HG03439 (cell line): ENCODE data around the gene ANKRD11.
"Not testable (repeated sequence)": the region's sequence is repeated elsewhere in the genome, so short reads cannot be mapped to it uniquely, and the experiment has no call there.

Experiments used
- ATAC-seq: cut with Tn5 transposase; IDR thresholded peaks from one replicate; pipeline ENCODE4 v1.9.1; 2021; ENCODE audit warnings: mild to moderate bottlenecking, moderate library complexity; ENCODE audit not compliant: unreplicated experiment

The ANKRD11 gene

GRCh38 chr16:89274561-89275283, 215.6 kb downstream of the ANKRD11 start:
- ATAC-seq: no peak

- ATAC-seq: no peak
These were observed 216.5 kb downstream of the ANKRD11 start for GRCh38 chr16:89273741-89274472.

DNA sequence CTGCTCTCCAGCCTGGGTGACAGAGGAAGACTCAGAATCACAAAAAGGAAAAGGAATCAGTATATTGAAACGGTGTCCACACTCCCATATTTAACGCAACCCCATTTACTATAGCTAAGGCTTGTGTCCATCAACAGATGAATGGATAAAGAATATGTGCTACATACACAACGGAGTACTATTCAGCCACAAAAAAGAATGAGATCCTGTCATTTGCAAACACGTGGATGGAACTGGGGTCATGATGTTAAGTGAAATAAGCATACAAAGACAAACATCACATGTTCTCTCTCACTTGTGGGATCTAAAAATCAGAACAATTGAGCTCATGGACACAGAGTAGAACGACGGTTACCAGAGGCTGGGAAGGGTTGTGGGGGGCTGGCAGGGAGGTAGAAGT, 217.7 kb downstream of the ANKRD11 start:
- no peak for ATAC-seq

DNA sequence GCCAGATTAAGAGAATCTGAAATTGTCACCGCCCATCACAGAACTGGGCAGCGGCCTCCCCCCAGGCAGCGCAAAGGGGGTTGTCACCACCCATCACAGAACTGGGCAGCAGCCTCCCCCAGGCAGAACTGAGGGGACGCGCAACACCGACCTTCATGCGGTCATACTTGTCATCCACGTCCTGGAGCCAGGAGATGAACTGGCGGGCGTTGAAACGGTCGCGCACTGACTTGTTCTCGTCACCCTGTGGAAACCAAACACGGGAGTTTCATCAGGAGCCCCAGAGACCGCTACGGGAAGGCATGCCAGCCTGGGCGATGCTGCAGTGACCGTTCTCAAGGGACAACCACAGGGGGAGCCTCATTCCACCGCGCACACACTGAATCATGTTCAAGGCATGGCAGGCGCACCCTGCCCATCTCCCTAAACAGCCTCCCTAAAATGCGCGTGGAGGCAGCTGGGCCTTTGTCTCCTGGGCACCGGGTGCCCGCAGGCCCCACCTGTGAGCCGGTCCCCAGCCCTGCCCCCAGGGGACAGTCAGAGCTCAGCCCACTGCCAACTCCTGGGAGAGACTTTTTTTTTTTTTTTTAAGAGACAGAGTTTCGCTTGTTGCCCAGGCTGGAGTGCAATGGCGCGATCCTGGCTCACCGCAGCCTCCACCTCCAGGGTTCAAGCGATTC, 219.6 kb downstream of the ANKRD11 start:
- no peak for ATAC-seq

DNA sequence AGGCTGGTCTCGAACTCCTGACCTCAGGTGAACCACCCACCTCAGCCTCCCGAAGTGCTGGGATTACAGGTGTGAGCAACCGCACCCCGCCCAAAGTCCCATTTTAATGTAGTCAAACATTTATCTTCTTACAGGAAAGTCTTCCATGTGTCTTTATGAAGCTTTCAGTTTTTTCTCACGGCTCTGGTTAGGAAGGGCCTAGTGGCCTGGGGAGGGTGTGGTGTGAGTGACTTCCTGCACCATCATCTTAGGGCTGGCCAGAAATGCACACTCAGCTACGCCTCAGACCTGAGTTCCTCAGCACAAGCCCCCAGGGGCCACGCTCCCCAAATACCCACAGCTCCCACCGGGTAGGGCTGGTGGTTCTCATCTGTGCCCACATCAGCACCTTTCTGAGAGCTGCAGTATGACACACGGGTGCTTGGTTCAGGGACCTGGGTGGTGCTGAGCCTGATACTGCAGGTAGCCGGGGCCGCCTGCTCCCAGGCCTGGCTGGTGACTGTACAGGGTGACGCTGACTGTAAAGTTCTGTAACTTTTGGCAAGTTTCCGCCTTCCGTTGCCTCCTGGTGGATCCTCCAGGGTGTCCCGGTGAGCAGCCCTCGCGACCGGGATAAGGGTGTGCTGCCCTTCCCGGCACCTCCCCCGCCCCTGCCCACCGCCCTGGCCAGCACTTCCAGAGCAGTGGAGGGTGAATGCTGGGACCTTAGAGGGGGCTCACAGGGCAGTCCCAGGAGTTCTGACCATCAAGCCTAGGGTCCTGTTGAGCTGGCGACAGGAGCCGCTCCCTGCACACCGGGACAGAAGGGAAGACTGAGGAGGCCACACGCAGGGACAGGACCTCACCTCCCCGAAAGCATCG, 220.3 kb downstream of the ANKRD11 start:
- no peak for ATAC-seq

- no peak for ATAC-seq
These were observed 221.2 kb downstream of the ANKRD11 start for GRCh38 chr16:89268987-89269735.

GRCh38 chr16:89268585-89268984, 221.8 kb downstream of the ANKRD11 start:
- no peak for ATAC-seq

- not testable (repeated sequence) for ATAC-seq
These were observed 222.6 kb downstream of the ANKRD11 start for GRCh38 chr16:89267746-89268145.

DNA sequence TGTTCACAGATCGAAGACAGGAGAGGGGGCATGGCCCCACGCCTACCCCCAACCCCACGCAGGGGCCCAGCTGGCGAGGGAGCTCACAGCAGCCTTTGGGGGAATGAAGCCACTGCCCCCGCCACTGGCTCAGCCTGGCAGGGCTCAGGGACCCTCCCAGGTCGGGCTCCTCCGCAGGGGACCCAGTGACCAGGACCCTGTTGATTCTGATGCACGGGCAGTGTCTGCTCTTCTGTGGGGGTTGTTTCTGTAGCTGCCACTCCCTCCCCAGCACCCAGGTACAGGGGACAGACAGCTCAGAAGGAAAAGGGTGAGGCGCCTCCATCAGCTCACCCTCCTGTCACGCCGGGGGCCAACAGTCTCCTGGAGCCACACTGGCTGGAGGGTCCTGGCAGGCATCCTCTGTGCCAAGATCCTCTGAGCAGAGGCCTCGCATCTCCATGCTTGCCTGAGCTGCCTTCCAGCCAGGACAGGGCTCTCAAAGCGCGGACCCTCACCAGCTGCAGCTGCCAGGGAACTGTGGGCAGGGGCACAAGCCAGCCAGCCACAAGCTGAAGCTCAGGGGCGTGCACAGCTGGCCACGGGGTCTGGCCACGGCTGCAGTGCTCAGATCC, 223.7 kb downstream of the ANKRD11 start:
- ATAC-seq: no peak

GRCh38 chr16:89265647-89266046, 224.7 kb downstream of the ANKRD11 start:
- ATAC-seq: no peak

DNA sequence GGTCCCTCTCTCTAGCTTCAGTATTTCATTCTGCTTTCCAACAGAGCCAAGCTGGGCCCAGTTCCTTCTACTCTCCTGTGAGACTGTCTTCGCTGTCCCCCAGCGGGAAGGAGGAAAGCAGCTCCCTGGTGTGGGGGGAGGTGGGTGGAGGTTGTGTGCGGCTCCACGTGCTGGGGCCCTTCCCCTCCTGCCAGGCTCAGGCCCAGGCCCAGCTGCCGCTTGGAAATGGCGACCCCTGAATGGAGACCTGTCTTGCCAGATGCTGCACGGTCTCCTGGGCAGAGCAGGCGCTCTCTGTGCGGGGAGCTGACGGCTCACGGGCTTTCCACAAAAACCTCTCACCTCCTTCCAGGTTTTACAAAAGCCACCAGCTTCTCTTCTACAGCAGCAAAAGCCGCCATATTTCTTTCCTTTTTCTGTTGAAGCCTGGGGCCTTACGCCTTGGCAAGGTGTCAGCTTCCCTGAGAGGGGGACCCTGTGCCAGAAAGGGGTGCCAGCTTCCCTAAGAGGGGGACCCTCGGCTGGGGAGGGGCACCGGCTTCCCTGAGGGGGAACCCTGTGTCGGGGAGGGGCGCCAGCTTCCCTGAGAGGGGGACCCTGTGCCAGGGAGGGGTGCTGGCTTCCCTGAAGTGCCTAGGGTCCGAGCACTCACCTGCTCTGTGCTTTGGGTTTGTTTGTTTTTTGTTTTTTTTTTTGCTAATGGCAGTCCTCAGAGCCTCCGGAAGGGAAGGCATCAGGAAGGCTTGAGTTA, 225.4 kb downstream of the ANKRD11 start:
- no peak for ATAC-seq

DNA sequence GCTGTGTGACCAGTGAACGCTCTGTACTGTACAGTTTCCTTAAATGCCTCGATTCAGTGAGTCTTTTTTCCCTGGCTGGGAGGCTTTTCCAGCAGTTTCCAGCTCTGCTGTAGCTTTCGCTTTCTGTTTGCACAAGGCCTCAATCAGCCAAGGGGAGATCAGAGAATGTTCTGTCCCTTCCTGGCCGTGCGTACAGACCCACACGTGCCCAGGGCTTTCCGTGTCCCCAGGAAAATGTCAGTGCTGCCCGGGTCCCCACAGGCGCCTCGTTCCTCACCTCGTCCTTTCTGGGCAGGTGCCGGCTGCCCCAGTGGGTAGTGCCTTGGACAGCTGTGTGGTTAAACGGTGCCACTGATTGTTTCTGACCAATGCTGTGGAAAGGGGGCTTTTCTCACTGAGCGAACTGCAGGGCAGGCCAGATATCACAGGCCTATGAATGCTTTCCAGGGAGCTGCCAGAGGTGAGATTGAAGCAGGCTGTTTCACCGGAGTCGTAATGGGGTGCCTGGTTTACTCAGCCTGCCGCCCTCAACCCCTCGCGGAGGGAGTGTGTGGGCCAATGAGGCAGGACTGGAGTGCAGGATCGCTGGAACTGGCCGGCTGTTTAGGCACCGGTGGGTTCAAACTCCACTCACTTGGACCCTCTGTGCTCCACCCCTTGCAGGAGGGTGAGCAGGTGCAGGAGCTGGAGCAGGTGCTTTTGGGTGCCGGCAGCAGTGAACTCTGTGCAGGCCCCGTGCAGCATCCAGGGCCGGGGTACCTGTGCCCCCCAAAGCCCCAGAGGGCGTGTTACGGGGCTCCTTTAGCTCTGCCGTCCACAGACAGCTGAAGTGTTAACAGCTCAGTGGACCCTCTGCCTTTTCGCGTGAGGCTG, 228.4 kb downstream of the ANKRD11 start:
- no peak for ATAC-seq

DNA sequence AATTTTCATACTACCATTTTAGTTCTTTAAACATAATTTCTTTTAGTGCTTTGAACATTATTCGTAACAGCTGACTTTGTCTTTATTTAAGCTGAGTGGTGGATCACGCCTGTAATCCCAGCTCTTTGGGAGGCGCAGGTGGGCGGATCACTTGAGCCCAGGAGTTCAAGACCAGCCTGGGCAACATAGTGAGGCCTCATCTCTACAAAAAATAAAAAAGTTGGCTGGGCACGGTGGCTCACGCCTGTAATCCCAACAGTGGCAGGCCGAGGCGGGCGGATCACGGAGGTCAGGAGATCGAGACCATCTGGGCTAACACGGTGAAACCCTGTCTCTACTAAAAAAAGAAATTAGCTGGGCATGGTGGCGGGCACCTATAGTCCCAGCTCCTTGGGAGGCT, 230.5 kb downstream of the ANKRD11 start:
- ATAC-seq: not testable (repeated sequence)

- ATAC-seq: no peak
These were observed 232.4 kb downstream of the ANKRD11 start for GRCh38 chr16:89257757-89258465.

DNA sequence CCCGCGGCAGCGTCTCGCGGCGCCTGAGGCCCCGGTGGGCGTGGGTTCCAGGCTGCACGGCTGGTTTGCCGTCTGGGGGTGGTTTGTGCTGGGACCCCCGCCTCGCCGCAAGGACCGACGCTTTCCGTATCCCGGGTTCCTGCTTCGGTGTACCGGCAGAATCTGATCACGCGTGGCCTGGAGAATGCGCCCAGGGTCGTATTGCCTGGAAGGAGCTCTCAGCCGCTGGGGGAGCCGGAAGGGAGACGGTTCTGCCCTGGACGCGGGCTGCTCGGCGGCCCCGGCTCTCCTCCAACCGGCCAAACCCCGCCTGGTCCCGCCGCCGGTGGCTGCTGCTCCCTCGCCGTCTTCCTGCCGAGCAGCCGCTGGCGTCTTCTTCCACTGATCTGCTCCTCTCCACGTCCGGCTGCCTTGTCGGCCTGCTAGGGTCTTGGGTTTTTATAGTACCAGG, 233.1 kb downstream of the ANKRD11 start:
- no peak for ATAC-seq

DNA sequence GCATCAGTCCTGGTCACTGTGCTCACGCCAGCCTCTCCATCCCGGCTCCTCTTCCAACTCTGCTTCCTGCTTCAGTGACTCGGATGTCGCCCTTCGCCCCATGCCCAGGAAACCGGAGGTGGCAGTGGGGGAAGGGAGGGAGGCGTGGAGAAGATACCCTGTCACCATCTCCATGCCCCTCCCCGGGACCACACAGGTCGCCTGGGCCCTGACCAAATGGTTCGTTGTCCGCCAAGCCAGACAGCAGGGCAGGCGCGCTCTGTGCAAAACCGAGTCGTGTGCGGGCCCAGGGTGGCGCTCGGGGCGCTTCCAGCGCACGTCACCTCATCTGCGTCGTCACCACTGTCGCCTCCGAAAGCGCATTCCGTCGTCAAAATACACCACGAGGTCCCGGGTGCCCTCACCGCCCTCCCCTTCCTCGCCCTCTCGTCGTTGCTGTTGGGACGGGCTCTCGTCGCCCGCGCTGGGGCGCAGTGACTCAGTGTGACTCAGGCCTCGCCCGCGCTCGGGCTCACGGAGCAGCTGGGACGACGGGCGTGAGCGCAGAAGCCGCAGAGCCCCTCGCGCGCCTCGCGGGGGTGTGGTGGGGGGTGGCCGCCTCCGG, 233.6 kb downstream of the ANKRD11 start:
- no peak for ATAC-seq
